Neural cell (in vitro differentiated cells): Measurements from ENCODE around the gene RNLS.

ENCODE experiments used
- POLR2AphosphoS5 ChIP-seq: IDR thresholded peaks from 2 replicates; pipeline ENCODE4 v1.6.1; 2012
- TF ChIP-seq, protein P1 (sequence below): fragments of 450-650 bp; IDR thresholded peaks from 2 replicates; pipeline ENCODE4 v1.5.1; 2014; ENCODE audit warnings: antibody characterized with exemption, mild to moderate bottlenecking, moderate library complexity; ENCODE audit not compliant: poor library complexity, severe bottlenecking
- TF ChIP-seq, protein P2 (sequence below): IDR thresholded peaks from 2 replicates; pipeline ENCODE4 v1.6.1; 2012; ENCODE audit warnings: borderline replicate concordance

DNA sequence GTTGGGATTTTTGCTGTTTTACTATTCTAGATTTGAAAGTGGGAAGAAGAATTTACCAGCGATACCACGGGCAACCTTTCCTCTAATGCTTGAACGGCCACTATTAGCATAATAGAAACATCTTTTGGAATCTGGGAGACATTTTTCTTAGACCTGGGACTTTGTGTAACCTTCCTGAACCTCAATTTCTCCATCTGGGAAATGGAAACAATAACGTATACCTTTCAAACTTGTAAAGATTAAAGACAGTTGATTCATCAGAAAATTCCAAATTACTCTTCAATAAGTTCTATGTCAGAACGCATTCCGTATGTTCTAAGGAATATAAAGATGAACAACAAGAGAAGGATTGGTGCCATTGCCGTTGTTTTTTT, 453 bp upstream of the RNLS start:
- TF ChIP-seq, protein P1, sequence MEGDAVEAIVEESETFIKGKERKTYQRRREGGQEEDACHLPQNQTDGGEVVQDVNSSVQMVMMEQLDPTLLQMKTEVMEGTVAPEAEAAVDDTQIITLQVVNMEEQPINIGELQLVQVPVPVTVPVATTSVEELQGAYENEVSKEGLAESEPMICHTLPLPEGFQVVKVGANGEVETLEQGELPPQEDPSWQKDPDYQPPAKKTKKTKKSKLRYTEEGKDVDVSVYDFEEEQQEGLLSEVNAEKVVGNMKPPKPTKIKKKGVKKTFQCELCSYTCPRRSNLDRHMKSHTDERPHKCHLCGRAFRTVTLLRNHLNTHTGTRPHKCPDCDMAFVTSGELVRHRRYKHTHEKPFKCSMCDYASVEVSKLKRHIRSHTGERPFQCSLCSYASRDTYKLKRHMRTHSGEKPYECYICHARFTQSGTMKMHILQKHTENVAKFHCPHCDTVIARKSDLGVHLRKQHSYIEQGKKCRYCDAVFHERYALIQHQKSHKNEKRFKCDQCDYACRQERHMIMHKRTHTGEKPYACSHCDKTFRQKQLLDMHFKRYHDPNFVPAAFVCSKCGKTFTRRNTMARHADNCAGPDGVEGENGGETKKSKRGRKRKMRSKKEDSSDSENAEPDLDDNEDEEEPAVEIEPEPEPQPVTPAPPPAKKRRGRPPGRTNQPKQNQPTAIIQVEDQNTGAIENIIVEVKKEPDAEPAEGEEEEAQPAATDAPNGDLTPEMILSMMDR, result no peak
- TF ChIP-seq POLR2AphosphoS5, result no peak
- TF ChIP-seq, protein P2, sequence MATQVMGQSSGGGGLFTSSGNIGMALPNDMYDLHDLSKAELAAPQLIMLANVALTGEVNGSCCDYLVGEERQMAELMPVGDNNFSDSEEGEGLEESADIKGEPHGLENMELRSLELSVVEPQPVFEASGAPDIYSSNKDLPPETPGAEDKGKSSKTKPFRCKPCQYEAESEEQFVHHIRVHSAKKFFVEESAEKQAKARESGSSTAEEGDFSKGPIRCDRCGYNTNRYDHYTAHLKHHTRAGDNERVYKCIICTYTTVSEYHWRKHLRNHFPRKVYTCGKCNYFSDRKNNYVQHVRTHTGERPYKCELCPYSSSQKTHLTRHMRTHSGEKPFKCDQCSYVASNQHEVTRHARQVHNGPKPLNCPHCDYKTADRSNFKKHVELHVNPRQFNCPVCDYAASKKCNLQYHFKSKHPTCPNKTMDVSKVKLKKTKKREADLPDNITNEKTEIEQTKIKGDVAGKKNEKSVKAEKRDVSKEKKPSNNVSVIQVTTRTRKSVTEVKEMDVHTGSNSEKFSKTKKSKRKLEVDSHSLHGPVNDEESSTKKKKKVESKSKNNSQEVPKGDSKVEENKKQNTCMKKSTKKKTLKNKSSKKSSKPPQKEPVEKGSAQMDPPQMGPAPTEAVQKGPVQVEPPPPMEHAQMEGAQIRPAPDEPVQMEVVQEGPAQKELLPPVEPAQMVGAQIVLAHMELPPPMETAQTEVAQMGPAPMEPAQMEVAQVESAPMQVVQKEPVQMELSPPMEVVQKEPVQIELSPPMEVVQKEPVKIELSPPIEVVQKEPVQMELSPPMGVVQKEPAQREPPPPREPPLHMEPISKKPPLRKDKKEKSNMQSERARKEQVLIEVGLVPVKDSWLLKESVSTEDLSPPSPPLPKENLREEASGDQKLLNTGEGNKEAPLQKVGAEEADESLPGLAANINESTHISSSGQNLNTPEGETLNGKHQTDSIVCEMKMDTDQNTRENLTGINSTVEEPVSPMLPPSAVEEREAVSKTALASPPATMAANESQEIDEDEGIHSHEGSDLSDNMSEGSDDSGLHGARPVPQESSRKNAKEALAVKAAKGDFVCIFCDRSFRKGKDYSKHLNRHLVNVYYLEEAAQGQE, result no peak
